Measurements from ENCODE around the gene ITGAX. TPM values are rescaled to one million over a fixed set of nuclear protein-coding genes. Genes with fewer than 3 reads are reported as not detected.

The ITGAX gene
- total and polyA plus RNA-seq, 10 of the 15 experiments (the other 5 are each of a cell fraction or from before 2014, with no cell fraction given): 1.6 to 37.9 (median 17.9) TPM

GRCh38 chr16:31354394-31355291, at the start of gene ITGAX (continued):
- TF ChIP-seq NFIC (IDR thresholded peaks at IDR 0.05; ENCODE audit: low read depth, low read length) (0 out of 2 replicates have a peak, but pooled peaks have one; percentile 50), EGR1 (IDR thresholded peaks at IDR 0.05; ENCODE audit: borderline replicate concordance in 1 of 2, low read depth in 2 of 2, low read length in 2 of 2) (peak in 1 of 2 experiments; percentile 78; a peak in 2 of 3 replicates), STAT1 (conservative IDR thresholded peaks at IDR 0.05) (0 out of 2 replicates have a peak, but pooled peaks have one; percentile 14), SREBF2 (IDR thresholded peaks at IDR 0.05; ENCODE audit: low read length) (no peak), NR2C1 (IDR thresholded peaks at IDR 0.05) (no peak), ZNF274 (IDR thresholded peaks at IDR 0.05; ENCODE audit: insufficient read depth, insufficient read length) (no peak), BCL3 (IDR thresholded peaks at IDR 0.05; ENCODE audit: borderline replicate concordance, insufficient read depth, low read depth, low read length, poor library complexity, severe bottlenecking) (no peak), RFX5 (IDR thresholded peaks at IDR 0.05; ENCODE audit: low read depth, low read length) (no peak), BACH1 (IDR thresholded peaks at IDR 0.05; ENCODE audit: borderline replicate concordance) (no peak), TBL1XR1 (IDR thresholded peaks at IDR 0.05; ENCODE audit: low read depth, low read length) (peak; percentile 22; the same call in 1 of the 2 replicates), EED (IDR thresholded peaks at IDR 0.05; ENCODE audit: low read depth) (peak; percentile 59), MTA2 (IDR thresholded peaks at IDR 0.05; ENCODE audit: low read depth) (peak; percentile 54), CUX1 (IDR thresholded peaks at IDR 0.05; ENCODE audit: insufficient replicate concordance, low read depth, low read length) (no peak), RAD21 (IDR thresholded peaks at IDR 0.05; ENCODE audit: insufficient read depth, low read depth, low read length) (no peak), IKZF2 (IDR thresholded peaks at IDR 0.05) (peak; percentile 17 to 36; a peak in 2 of 4 replicates), SUZ12 (IDR thresholded peaks at IDR 0.05; ENCODE audit: unreplicated experiment) (no peak), ZNF207 (IDR thresholded peaks at IDR 0.05; ENCODE audit: borderline replicate concordance) (no peak), ZBTB11 (CRISPR knock-in tag; IDR thresholded peaks at IDR 0.05) (no peak), JUND (IDR thresholded peaks at IDR 0.05; ENCODE audit: low read depth, low read length) (no peak), RUNX3 (IDR thresholded peaks at IDR 0.05; ENCODE audit: low read length) (peak; percentile 97)

Measured in GM12878 (cell line).